ENCODE results near the gene MRPL16. TPM values are rescaled to one million over a fixed set of nuclear protein-coding genes. Genes with fewer than 3 reads are reported as not detected.

MRPL16 gene
- total RNA-seq, 2 experiments from 2014 or later: 76.4 to 78.7 TPM

- POLR2A ChIA-PET: interaction anchor here (0.6 kb wide), 1 partner anchor 970 kb away, joined by 3 read pairs; no protein-coding TSS in a partner anchor
- H3K9me3 Mint-ChIP-seq: peaks cover 2% of the 10 kb centered on the region
- H3K27me3 Mint-ChIP-seq: no peaks in the 10 kb centered on the region
- DNase-seq (peak; percentile 42), ATAC-seq (peak; percentile 79)
- intact Hi-C loops (cut with micrococcal nuclease): no loop called here
- peak overlapping the region; percentile 48 for H3K27ac Mint-ChIP-seq
- peaks cover 11% of the 10 kb centered on the region for H3K36me3 Mint-ChIP-seq (ENCODE audit: low read depth)
- peaks cover 20% of the 10 kb centered on the region for H3K4me1 Mint-ChIP-seq (ENCODE audit: low read depth)
- H3K4me3 Mint-ChIP-seq: no peak overlapping the region
- TF ChIP-seq CTCF (IDR thresholded peaks at IDR 0.05): no peak
- CTCF ChIA-PET: interaction anchor here (0.6 kb wide), 1 partner anchor 29 kb away, joined by 3 read pairs; no protein-coding TSS in a partner anchor
Observed at GRCh38 chr11:59783632-59784090, 26.9 kb downstream of the MRPL16 start.

DNA sequence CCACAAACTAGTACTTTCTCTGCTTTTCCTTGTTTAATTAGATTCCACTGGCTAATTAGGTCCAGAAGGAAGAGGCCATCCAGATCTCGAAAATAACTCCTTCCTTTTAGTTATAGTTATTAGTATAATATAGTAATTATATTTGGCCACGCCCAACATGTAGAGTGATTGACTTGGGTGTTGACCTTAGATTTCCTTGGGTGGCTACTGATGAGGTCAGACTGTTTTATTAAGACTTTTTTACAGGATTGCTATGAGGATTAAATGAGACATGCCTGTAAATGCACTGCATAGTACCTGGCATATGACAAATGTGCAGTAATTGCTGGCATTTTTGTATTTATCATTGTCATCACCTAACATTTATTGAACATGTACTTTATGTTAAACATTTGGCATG lies 28.5 kb downstream of the MRPL16 start:
- no peak overlapping the region for H3K4me3 Mint-ChIP-seq
- ChIA-PET POLR2A (no interaction called here), CTCF (no interaction called here)
- H3K27me3 Mint-ChIP-seq: no peaks in the 10 kb centered on the region
- H3K36me3 Mint-ChIP-seq (ENCODE audit: low read depth): peaks cover 13% of the 10 kb centered on the region
- no peak for ATAC-seq
- H3K4me1 Mint-ChIP-seq (ENCODE audit: low read depth): peaks cover 22% of the 10 kb centered on the region
- TF ChIP-seq CTCF (IDR thresholded peaks at IDR 0.05): no peak
- H3K27ac Mint-ChIP-seq: no peak overlapping the region
- no peak for DNase-seq
- intact Hi-C loops (cut with micrococcal nuclease): no loop called here
- peaks cover 2% of the 10 kb centered on the region for H3K9me3 Mint-ChIP-seq

- DNase-seq: no peak
- no peak for ATAC-seq
- H3K4me1 Mint-ChIP-seq (ENCODE audit: low read depth): peaks cover 35% of the 10 kb centered on the region
- H3K27ac Mint-ChIP-seq: no peak overlapping the region
- peaks cover 15% of the 10 kb centered on the region for H3K36me3 Mint-ChIP-seq (ENCODE audit: low read depth)
- intact Hi-C loops (cut with micrococcal nuclease): no loop called here
- TF ChIP-seq CTCF (IDR thresholded peaks at IDR 0.05): no peak
- H3K9me3 Mint-ChIP-seq: peaks cover 2% of the 10 kb centered on the region
- ChIA-PET CTCF (no interaction called here), POLR2A (interaction anchor here (0.9 kb wide), 1 partner anchor 22 kb away, joined by 3 read pairs; no protein-coding TSS in a partner anchor)
- H3K27me3 Mint-ChIP-seq: no peaks in the 10 kb centered on the region
- H3K4me3 Mint-ChIP-seq: no peak overlapping the region
Observed at GRCh38 chr11:59779487-59779886, 31.1 kb downstream of the MRPL16 start.

DNA sequence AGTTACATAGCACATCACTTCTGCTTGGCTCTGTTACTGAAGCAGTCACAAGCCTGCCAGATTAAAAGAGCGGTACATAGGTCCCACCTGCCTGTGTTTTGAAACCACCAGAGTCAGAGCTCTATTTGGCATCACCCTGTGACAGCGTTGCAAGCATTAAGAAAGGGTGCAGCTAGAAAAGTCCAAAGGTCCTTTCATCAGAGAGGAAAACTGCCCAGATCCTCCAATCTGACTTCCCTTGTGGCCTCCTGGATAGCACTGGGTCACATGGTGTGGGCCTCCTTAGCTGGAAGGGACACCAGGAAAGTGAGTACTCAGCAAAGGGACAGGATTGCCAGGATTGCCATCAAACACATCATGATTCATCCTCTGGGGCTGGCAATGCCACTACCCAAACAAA lies 32.5 kb downstream of the MRPL16 start:
- CTCF ChIA-PET: no interaction called here

GRCh38 chr11:59777104-59777503 lies 33.5 kb downstream of the MRPL16 start:
- no peak for TF ChIP-seq CTCF (IDR thresholded peaks at IDR 0.05)
- Mint-ChIP-seq H3K36me3 (ENCODE audit: low read depth) (peaks cover 16% of the 10 kb centered on the region), H3K4me1 (ENCODE audit: low read depth) (peaks cover 24% of the 10 kb centered on the region), H3K4me3 (no peak overlapping the region), H3K27me3 (no peaks in the 10 kb centered on the region), H3K9me3 (no peaks in the 10 kb centered on the region), H3K27ac (no peak overlapping the region)
- ATAC-seq (no peak), DNase-seq (no peak)
- intact Hi-C loops (cut with micrococcal nuclease): no loop called here
- CTCF ChIA-PET: no interaction called here
- POLR2A ChIA-PET: no interaction called here

More for the DNA sequence above, 32.5 kb downstream of the MRPL16 start:
- intact Hi-C loops (cut with micrococcal nuclease): no loop called here
- no peak overlapping the region for H3K4me3 Mint-ChIP-seq
- no peak overlapping the region for H3K27ac Mint-ChIP-seq
- no peak for TF ChIP-seq CTCF (IDR thresholded peaks at IDR 0.05)
- H3K4me1 Mint-ChIP-seq (ENCODE audit: low read depth): peaks cover 21% of the 10 kb centered on the region
- H3K9me3 Mint-ChIP-seq: no peaks in the 10 kb centered on the region
- H3K27me3 Mint-ChIP-seq: no peaks in the 10 kb centered on the region
- DNase-seq (no peak), ATAC-seq (no peak)
- peaks cover 16% of the 10 kb centered on the region for H3K36me3 Mint-ChIP-seq (ENCODE audit: low read depth)
- POLR2A ChIA-PET: interaction anchor here (0.7 kb wide), 1 partner anchor 24 kb away, joined by 4 read pairs; no protein-coding TSS in a partner anchor

Data from activated CD8-positive, alpha-beta T cell treated with anti-CD3 and anti-CD28 coated beads for 36 hours (primary cell).